CD14-positive monocyte (primary cell): ENCODE measurements around the gene BRMS1L. TPM values are rescaled to one million over a fixed set of nuclear protein-coding genes. Genes with fewer than 3 reads are reported as not detected.

Source experiments
- DNase-seq, 3 donors: peaks; one replicate each; pipeline ENCODE4 v3.0.0-alpha.2; 2011 to 2022
- H2AFZ ChIP-seq: 2 replicates; pipeline ENCODE4 v1.6.0; 2012; ENCODE audit warnings: mild to moderate bottlenecking, low read depth, low read length, inconsistent platforms; ENCODE audit not compliant: insufficient read depth, poor library complexity, severe bottlenecking
- H3K27ac ChIP-seq, 2 donors: 1 replicate in 1 of 2; 2 replicates in 1 of 2; pipeline ENCODE4 v1.5.1; 2012 to 2013; ENCODE audit warnings: low read length in 2 of 2, control low read depth in 1 of 2, inconsistent platforms in 1 of 2, low read depth in 1 of 2, mild to moderate bottlenecking in 1 of 2
- H3K27me3 ChIP-seq, 2 donors: one replicate each; pipeline versions ENCODE4 v1.6.0 to v1.6.1; 2011 to 2013; ENCODE audit warnings: low read length in 2 of 2; ENCODE audit not compliant: control insufficient read depth in 2 of 2, insufficient read depth in 2 of 2
- H3K36me3 ChIP-seq, 2 donors: replicated peaks in 1 of 2; 1 replicate in 1 of 2; 2 replicates in 1 of 2; pipeline versions ENCODE4 v1.5.1 to v1.6.1; 2012 to 2013; ENCODE audit warnings: low read length in 2 of 2, control low read depth in 1 of 2, inconsistent platforms in 1 of 2, mild to moderate bottlenecking in 1 of 2; ENCODE audit not compliant: insufficient read depth in 2 of 2, control insufficient read depth in 1 of 2
- H3K4me1 ChIP-seq, 2 donors: 1 replicate in 1 of 2; 2 replicates in 1 of 2; pipeline versions ENCODE4 v1.5.1 to v1.6.1; 2012 to 2013; ENCODE audit warnings: low read length in 2 of 2, control low read depth in 1 of 2, inconsistent platforms in 1 of 2, mild to moderate bottlenecking in 1 of 2, moderate library complexity in 1 of 2; ENCODE audit not compliant: insufficient read depth in 2 of 2, control insufficient read depth in 1 of 2
- H3K4me2 ChIP-seq: replicated peaks from 2 replicates; pipeline ENCODE3; 2012; ENCODE audit warnings: low read length, moderate library complexity, mild to moderate bottlenecking; ENCODE audit not compliant: poor library complexity, severe bottlenecking; ENCODE audit errors: extremely low read depth
- H3K4me3 ChIP-seq, 3 experiments: fragments of 200-600 bp in 1 of 3; sonication (generic) in 1 of 3; replicated peaks in 1 of 3; 1 replicate in 2 of 3; 2 replicates in 1 of 3; pipeline ENCODE4 v1.5.1; 2011 to 2013; ENCODE audit warnings: low read length in 3 of 3, mild to moderate bottlenecking in 3 of 3, control low read depth in 2 of 3, low read depth in 2 of 3, inconsistent platforms in 1 of 3, moderate library complexity in 1 of 3
- H3K79me2 ChIP-seq: 2 replicates; pipeline ENCODE4 v1.6.0; 2012; ENCODE audit warnings: mild to moderate bottlenecking, control low read depth, inconsistent platforms, low read length, moderate library complexity; ENCODE audit not compliant: insufficient read depth
- H3K9ac ChIP-seq: 2 replicates; pipeline ENCODE4 v1.6.0; 2017; ENCODE audit warnings: low read length, mild to moderate bottlenecking; ENCODE audit not compliant: insufficient read depth, poor library complexity, severe bottlenecking
- H3K9me3 ChIP-seq, 2 donors: replicated peaks in 1 of 2; 1 replicate in 1 of 2; 2 replicates in 1 of 2; pipeline versions ENCODE4 v1.5.1 to v1.6.1; 2012 to 2013; ENCODE audit warnings: low read length in 2 of 2, control low read depth in 1 of 2; ENCODE audit not compliant: control insufficient read depth in 1 of 2, insufficient read depth in 1 of 2
- H4K20me1 ChIP-seq: 2 replicates; pipeline ENCODE4 v1.6.0; 2012; ENCODE audit warnings: mild to moderate bottlenecking, low read length, control low read depth, moderate library complexity; ENCODE audit not compliant: insufficient read depth
- H3K27ac Mint-ChIP-seq, 7 donors: one replicate each; pipeline ENCODE4 v1.8.0; 2020; ENCODE audit warnings: mild to moderate bottlenecking in 7 of 7, mixed read lengths in 7 of 7, moderate library complexity in 6 of 7, inconsistent platforms in 2 of 7
- H3K27me3 Mint-ChIP-seq, 3 donors: one replicate each; pipeline ENCODE4 v1.8.0; 2021 to 2022; ENCODE audit warnings: low read depth in 3 of 3, mild to moderate bottlenecking in 3 of 3, mixed read lengths in 3 of 3, moderate library complexity in 3 of 3, inconsistent platforms in 1 of 3
- H3K36me3 Mint-ChIP-seq, 2 donors: one replicate each; pipeline ENCODE4 v1.8.0; 2020; ENCODE audit warnings: mixed read lengths in 2 of 2, inconsistent platforms in 1 of 2, mild to moderate bottlenecking in 1 of 2
- H3K4me1 Mint-ChIP-seq: one replicate; pipeline ENCODE4 v1.8.0; 2020; ENCODE audit warnings: mild to moderate bottlenecking, mixed read lengths
- H3K4me3 Mint-ChIP-seq, 2 donors: one replicate each; pipeline ENCODE4 v1.8.0; 2020; ENCODE audit warnings: mild to moderate bottlenecking in 2 of 2, mixed read lengths in 2 of 2, moderate library complexity in 1 of 2
- H3K9me3 Mint-ChIP-seq, 7 donors: one replicate each; pipeline ENCODE4 v1.8.0; 2020 to 2022; ENCODE audit warnings: mixed read lengths in 7 of 7, mild to moderate bottlenecking in 6 of 7, moderate library complexity in 6 of 7, inconsistent platforms in 2 of 7
- CTCF ChIP-seq: fragments of 200-600 bp; IDR thresholded peaks from one replicate; pipeline ENCODE4 v1.8.0; 2022; ENCODE audit warnings: antibody characterized with exemption, mild to moderate bottlenecking
- WGBS: methylation state at CpG from one replicate; pipeline ENCODE4 v1.1.5; 2013; ENCODE audit warnings: missing lambda C conversion rate; ENCODE audit not compliant: insufficient coverage; 5-methylcytosine and 5-hydroxymethylcytosine counted together
- intact Hi-C, 2 donors: fragments of 100-400 bp; cut with micrococcal nuclease; formaldehyde crosslinking; loops; one replicate each; pipeline versions ENCODE4 v1.15.0 to v1.15.1; 2023
- polyA plus RNA-seq, 3 donors: library from polyadenylated mRNA; depleted of rRNA in 1 of 3; unstranded in 2 of 3; stranded (reverse) in 1 of 3; fragments of 300-500 nt in 2 of 3; fragments of >200 nt in 1 of 3; fragmentation: Illumina TruSeq in 2 of 3; gene quantifications; 1 replicate in 2 of 3; 2 replicates in 1 of 3; pipeline ENCODE4 v1.2.3, GENCODE V29; 2012 to 2021

BRMS1L gene
- polyA plus RNA-seq, 3 donors = 0.86 to 2.1 (median 1.7) TPM

GRCh38 chr14:35895256-35895655 is 69.1 kb downstream of the BRMS1L start:
- Mint-ChIP-seq H3K9me3 (peaks cover 3 to 23% (median 12%) of the 10 kb centered on the region in 7 donors), H3K27ac (no peak overlapping the region), H3K36me3 (no peaks in the 10 kb centered on the region), H3K4me3 (no peak overlapping the region), H3K4me1 (no peaks in the 10 kb centered on the region), H3K27me3 (no peaks in the 10 kb centered on the region)
- Histone ChIP-seq H3K79me2 (no peaks in the 10 kb centered on the region), H3K27me3 (no peaks in the 10 kb centered on the region), H4K20me1 (no peaks in the 10 kb centered on the region), H2AFZ (no peak overlapping the region), H3K4me2 (no peak overlapping the region), H3K4me3 (no peak overlapping the region), H3K36me3 (no peaks in the 10 kb centered on the region), H3K9ac (no peak overlapping the region), H3K9me3 (peaks cover 4% of the 10 kb centered on the region in 2 donors), H3K27ac (no peak overlapping the region), H3K4me1 (no peaks in the 10 kb centered on the region)
- DNase-seq = no peak
- intact Hi-C loops = no loop called here
- TF ChIP-seq CTCF = no peak

- WGBS = 90% methylated on average over 2 of the region's 4 CpGs
Measured at GRCh38 chr14:35897616-35898111, 71.5 kb downstream of the BRMS1L start.

More at GRCh38 chr14:35897616-35898111, 71.5 kb downstream of the BRMS1L start:
- Mint-ChIP-seq H3K4me1 (no peaks in the 10 kb centered on the region), H3K9me3 (peaks cover 3 to 23% (median 12%) of the 10 kb centered on the region in 7 donors), H3K27ac (no peak overlapping the region), H3K27me3 (no peaks in the 10 kb centered on the region), H3K4me3 (no peak overlapping the region), H3K36me3 (no peaks in the 10 kb centered on the region)
- no peak overlapping the region for H3K4me3 ChIP-seq
- no peaks in the 10 kb centered on the region for H3K4me1 ChIP-seq
- no peak overlapping the region for H3K27ac ChIP-seq
- peaks cover 4% of the 10 kb centered on the region in 2 donors for H3K9me3 ChIP-seq
- H3K27me3 ChIP-seq = no peaks in the 10 kb centered on the region
- no peaks in the 10 kb centered on the region for H4K20me1 ChIP-seq
- H3K79me2 ChIP-seq = no peaks in the 10 kb centered on the region
- no peaks in the 10 kb centered on the region for H3K36me3 ChIP-seq
- no peak for TF ChIP-seq CTCF
- intact Hi-C loops = no loop called here
- H3K9ac ChIP-seq = no peak overlapping the region
- no peak overlapping the region for H3K4me2 ChIP-seq
- DNase-seq = no peak
- H2AFZ ChIP-seq = no peak overlapping the region
